NK-92 treated with Interleukin-12 subunit alpha and Interleukin-12 subunit beta, amount 100 ng/mL, for 24 hours (cell line): ENCODE measurements around the gene JAZF1.

Source experiments
- DNase-seq: peaks from one replicate; lab custom pipeline; 2025; lab: John Stamatoyannopoulos, UW

The JAZF1 gene

DNA sequence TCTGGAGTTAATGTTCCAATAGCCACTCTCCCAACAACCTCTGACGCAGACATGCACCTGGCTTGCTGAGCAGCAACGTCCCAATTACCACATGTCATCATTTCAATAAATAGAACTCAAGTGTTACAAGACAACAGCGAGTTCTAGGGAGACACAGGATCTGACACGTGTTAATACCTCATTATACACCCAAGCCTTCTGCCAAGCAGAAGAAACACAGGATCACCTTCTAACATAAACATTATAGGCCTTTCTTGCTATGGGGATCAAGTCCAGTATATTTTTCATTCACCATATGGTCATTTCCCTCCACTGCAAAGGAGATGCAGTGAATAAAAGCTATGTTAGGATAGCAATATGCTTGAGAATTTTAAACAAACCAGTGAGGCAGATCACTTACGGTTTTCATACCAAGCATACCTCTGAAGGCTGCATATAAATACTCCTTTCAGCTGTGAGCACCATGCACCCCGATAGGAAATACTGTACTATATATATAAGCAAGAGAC, 74.2 kb downstream of the JAZF1 start:
- no peak for DNase-seq

DNA sequence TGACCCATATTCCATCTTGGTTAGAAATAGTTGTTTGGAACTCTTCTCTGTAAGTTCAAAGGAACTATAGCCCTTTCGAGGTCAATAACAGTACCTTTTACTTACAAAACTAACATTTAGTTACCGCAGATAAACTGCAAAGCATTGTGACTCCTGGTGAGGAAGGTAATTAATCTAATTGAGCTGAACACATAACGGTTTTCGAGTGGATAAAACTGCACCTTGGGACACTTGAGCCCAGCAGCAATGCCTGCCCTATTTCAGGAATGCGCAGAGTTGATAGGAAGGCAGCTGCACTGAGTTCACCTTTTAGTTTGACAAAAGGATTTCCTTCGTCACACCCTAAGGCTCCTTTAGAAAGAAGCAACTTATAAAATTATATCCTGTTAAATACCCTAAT, 75.4 kb downstream of the JAZF1 start:
- no peak for DNase-seq

DNA sequence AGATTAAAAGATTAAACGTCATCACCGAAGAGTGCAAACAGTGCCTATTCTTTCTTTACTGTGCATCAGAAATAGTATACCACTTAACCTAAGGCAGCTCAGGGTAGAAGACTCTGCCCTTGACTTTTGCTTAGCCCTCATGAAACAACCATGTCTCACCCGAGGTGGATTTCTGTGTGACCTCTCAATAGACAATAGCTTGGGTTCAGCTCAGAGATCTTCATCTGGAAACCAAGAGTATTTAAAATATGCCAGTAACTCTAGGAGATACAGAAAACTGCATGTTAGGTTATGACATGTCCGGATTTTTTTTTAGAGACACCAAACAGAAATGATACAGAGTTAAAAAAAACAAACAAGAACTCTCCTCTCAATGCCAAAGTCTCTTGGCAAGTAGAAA, 75.8 kb downstream of the JAZF1 start:
- no peak for DNase-seq

DNA sequence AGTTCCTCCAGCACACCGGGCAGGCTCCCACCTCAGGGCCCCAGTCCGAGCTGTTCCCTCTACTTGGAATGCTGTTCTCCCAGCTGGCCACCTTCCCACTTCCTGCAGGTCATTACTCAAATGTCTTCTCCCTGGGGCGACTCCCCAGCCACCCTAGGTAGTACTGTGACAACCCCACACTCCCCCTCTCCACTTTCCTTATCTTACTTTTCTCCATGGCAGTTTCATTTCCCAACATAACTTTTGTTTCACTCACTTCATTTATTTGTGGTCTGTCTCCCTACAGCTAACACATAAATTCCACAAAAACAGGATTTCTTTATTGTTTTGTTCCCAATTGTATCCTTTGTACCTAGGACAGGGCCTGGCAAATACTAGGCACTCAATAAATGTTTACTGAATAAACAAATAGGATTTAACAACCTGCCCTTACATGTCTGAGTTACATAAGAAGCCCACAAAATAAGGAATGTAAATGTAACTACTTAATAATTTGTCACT, 76.5 kb downstream of the JAZF1 start:
- no peak for DNase-seq

GRCh38 chr7:28102797-28103196, 77.8 kb downstream of the JAZF1 start:
- no peak for DNase-seq

GRCh38 chr7:28096713-28097112, 83.9 kb downstream of the JAZF1 start:
- DNase-seq = peak; percentile 13

DNA sequence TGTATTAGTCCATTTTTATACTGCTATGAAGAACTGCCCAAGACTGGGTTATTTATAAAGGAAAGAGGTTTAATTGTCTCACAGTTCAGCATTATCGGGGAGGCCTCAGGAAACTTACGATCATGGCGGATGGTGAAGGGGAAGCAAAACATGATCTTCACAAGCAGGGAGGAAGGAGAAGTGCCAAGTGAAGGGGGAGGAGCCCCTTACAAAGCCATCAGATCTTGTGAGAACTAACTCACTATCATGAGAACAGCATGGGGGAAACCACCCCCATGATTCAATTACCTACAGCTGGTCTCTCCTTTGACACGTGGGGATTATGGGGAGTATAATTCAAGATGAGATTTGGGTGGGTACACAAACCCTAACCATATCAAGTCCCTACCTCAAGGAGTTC, 85.4 kb downstream of the JAZF1 start:
- DNase-seq = no peak

- DNase-seq = peak; percentile 26
Measured at GRCh38 chr7:28093623-28094232, 86.9 kb downstream of the JAZF1 start.

DNA sequence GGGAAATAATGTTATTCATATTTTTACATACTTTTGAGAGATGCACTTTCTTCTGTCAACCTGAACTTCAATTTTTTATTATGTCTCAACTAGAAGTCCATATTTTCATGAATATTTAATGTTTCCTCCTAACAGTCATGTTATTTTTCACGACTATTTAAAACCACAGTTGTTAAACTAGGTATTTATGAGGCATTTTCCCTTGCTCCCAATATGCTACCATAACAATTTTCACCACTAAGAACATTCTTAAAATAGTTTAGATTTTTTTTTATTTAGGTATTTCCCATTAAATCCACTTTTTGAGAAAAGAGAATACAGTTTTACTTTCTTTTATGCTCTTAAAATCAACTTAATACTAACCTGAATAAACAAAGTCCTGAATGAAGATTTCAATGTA, 89.4 kb downstream of the JAZF1 start:
- DNase-seq = no peak

DNA sequence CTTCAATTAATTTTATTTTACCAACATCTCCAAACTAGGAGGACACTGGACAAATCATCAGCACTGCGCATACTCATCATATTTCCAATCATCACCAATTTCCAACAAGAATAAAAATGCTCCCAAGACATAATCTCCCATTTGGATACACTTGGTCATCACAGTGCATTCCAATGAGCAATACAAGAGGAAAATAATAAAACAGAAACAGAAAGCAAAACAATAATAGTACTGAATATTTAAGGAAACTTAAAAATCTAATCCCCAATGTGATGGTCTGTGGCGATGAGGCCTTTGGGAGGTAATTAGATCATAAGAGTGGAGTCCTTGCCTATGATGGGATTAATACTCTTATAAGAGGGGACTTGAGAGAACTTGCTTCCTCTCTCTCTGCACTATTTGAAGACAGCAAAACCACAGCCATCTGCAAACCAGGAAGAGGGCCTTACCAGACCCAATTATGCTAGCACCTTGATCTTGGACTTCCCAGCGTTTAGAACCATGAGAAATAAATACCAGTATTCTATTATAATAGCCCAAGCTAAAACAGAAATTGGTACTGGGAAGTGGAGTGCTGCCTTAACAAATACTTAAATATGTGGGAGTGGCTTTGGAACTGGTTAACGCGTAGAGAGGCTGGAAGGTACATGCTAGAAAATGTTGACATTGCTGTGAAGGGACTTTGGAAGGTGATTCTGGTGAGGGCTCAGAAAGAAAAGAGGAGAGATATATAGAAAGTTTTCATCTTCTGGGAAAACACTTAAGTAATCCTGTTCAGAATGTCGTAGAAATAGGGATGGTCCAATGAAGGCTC, 91.5 kb downstream of the JAZF1 start:
- DNase-seq = no peak

GRCh38 chr7:28088032-28088431, 92.6 kb downstream of the JAZF1 start:
- DNase-seq = no peak

GRCh38 chr7:28086198-28086597, 94.4 kb downstream of the JAZF1 start:
- DNase-seq = no peak

DNA sequence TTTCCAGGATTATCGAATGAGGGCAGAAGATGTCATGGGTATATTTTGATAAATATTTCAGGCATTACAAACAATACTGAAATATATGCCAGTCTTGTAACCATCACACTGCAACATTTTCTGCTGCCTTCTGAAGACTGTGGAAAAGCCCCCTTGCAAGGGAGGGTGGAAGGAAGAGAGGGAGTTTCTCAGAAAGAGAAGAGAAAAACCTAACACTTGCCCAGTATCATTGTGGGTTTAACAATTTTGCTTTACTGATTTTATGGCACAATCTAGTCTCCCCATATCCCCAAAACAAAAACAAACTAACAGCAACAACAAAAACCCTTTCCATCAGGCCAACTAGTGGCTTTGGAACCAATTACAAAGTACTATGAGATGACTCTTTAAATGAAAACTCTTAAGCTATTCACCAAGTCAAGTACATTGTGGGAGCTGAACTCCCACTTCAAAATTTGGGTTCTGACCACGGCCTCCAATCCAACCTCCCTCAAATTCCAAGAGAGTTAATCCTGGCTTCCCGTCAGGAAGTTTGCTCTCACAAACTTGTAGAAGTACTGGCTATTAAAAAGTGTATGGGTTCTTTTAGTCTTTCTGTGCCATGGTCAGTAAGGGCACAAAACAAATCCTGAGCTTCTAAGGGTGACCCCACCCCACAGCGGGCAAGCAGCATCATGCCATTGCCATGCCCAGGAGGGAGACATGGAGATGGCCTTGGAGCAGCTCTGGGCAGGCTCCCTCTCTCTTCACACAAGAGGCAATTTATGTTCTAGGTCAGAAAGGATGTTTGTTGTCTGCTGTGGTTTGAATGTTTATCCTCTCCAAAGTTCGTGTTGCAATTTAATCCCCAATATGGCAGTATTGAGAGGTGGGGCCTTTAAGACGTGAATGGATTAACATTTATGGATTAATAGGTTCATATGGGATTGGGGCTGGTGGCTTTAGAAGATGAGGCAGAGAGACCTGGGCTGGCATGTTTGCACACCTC, 96.3 kb downstream of the JAZF1 start:
- DNase-seq = no peak

GRCh38 chr7:28083164-28083997, 97.2 kb downstream of the JAZF1 start:
- no peak for DNase-seq

DNA sequence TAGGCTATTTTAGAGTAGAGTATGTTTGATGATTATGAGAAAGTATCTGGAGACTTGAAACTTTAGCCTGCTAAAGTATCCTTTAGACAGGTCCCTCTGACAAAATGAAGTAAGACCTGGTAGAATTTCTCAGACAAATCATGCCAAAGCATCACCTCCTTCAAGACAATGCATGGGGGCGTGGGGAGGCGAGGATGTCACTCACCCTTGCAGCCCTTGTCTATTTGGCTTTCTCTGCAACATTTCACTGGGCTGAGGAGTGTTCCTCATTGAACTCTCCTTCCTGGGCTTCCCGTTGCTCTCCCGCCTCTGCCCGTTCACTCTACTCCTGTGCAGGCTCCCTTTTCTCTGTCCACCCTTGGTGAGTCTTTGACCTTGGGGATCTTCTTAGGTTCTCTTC, 98.5 kb downstream of the JAZF1 start:
- DNase-seq = no peak

DNA sequence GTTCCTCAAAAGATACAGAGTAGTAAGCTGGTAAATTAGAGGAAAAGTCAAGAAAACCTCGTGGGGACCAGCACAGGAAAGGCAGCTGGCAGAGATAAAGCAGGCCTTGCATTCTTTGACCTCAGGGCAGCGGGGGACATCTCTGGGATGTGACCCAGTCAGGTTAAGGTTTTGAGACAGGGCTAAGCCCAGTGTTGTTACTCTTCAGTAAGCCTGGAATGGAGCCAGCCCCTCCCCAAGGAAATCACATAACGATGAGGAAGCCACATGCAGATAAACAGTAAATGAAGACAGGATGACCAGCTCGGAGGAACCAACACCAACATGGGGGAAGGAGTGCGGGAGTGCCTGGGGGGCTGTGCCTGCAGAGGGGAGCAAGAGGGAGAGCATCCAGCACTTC, 99.6 kb downstream of the JAZF1 start:
- DNase-seq = no peak

DNA sequence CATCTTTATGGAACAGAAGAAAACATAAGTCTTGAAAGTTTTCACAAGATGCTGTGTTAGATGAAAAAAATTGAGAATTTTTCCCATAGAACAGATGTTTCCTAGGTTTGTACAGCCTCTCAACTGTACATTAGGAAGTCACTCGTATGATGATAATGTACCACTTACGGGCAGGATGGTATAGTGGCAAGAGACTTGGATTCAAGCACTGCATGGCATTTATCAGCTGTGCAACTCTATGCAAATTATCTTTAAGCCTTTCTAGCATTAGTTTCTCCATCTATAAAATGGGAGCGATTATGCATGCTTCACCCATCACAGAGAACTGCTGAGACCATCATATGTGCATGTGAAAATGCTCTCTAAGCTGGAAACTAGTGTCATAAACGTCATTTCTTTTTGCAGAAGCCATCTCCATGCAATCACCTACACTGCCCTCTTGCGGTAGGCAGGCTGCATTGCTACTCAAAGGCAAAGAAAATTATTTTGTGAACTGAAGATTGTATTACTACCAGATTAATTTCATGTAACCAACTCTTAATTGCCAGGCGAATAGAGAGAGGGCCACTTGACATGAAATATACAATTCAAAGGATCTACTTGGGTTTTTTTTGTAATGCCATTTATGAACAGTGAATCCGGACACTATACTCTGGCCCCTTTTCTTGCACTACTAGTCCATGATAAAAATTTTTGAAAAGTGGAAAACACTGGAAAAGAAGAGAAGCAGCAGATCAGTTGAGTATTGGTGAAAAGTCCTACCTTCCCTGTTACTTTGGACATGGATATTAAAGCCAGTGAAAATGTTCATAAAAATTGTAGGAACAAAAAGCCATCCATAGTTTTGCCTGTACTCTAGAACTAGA, 102.3 kb downstream of the JAZF1 start:
- DNase-seq = peak; percentile 11

GRCh38 chr7:28077616-28078015, 103.0 kb downstream of the JAZF1 start:
- no peak for DNase-seq

DNA sequence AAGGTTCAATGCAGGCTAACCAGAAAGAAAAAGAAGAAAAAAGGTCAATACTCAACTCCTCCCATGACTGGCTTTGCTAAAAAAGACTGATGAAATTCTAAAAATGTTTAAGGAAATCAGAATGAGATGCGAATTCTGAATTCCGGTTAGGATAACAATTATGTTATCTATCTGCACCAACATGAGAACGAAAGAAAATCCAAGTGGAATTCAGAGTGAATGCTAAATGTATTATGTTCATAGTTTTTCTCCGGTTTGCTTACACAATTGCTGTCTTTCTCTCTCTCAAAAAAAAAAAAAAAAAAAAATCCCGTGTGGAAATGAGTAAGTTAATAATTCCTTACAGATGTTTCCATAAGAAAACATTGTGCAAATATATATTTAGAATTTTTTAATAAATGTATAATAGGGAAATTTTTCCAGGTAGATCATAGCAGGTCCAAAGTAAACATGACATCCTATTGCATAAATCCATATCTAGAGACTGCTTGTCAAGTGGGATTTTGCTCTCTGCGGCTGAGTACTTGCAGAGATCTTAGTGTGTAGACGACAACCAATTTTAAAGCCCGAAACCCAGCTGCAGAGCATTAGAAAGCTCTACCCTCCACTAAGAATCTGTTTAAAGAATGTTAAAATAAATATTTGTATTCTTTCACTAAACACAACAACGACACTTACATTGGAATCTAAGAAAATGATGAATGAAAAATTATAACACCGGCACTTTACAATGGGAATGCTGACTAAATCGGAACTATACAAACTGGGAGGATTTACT, 104.0 kb downstream of the JAZF1 start:
- DNase-seq = no peak
